ENCODE data around the gene GPI. TPM values are rescaled to one million over a fixed set of nuclear protein-coding genes. Genes with fewer than 3 reads are reported as not detected.

GPI gene
- total and polyA plus RNA-seq, 9 of the 15 experiments (the other 6 are each of a cell fraction or from before 2014, with no cell fraction given) = 88.3 to 358 (median 122) TPM

DNA sequence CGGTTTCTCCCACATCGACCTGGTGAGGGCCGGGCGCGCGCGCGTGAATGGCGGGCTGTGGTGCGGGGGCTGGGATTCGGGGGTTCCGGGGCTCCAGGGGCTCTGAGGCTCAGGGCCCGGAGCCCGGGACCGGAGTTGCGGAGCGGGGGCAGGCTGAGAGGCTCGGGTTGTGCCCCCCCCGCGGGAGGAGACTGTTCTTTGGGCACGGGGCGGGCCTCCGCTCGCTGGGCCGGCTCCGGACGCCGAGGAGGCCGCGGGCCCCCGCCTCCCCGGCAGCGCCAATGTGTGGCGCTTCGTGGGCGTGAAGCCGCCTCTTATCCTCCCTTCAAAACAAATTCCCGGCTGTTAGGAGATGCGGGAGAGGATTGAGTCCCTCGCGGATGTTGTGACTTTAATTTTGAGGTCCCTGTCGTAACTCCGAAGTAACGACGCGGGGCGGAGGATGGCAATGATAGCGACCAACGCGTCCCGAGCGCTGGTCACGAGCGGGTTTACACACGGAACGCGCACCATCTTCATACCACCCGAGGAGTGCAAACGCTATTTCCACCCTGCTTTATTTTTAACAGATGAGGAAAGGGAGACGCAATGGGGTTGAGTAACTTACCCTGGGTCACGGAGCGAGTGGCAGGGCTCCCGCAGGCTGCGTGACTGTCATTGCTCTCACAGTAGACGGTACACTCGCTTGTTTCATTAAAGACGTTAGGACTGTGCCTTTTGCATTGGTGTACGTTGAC, 63.7 kb downstream of the GPI start (continued):
- TF ChIP-seq, protein P1, sequence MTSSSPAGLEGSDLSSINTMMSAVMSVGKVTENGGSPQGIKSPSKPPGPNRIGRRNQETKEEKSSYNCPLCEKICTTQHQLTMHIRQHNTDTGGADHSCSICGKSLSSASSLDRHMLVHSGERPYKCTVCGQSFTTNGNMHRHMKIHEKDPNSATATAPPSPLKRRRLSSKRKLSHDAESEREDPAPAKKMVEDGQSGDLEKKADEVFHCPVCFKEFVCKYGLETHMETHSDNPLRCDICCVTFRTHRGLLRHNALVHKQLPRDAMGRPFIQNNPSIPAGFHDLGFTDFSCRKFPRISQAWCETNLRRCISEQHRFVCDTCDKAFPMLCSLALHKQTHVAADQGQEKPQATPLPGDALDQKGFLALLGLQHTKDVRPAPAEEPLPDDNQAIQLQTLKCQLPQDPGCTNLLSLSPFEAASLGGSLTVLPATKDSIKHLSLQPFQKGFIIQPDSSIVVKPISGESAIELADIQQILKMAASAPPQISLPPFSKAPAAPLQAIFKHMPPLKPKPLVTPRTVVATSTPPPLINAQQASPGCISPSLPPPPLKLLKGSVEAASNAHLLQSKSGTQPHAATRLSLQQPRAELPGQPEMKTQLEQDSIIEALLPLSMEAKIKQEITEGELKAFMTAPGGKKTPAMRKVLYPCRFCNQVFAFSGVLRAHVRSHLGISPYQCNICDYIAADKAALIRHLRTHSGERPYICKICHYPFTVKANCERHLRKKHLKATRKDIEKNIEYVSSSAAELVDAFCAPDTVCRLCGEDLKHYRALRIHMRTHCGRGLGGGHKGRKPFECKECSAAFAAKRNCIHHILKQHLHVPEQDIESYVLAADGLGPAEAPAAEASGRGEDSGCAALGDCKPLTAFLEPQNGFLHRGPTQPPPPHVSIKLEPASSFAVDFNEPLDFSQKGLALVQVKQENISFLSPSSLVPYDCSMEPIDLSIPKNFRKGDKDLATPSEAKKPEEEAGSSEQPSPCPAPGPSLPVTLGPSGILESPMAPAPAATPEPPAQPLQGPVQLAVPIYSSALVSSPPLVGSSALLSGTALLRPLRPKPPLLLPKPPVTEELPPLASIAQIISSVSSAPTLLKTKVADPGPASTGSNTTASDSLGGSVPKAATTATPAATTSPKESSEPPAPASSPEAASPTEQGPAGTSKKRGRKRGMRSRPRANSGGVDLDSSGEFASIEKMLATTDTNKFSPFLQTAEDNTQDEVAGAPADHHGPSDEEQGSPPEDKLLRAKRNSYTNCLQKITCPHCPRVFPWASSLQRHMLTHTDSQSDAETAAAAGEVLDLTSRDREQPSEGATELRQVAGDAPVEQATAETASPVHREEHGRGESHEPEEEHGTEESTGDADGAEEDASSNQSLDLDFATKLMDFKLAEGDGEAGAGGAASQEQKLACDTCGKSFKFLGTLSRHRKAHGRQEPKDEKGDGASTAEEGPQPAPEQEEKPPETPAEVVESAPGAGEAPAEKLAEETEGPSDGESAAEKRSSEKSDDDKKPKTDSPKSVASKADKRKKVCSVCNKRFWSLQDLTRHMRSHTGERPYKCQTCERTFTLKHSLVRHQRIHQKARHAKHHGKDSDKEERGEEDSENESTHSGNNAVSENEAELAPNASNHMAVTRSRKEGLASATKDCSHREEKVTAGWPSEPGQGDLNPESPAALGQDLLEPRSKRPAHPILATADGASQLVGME (CRISPR knock-in tag; IDR thresholded peaks at IDR 0.05) = no peak
- TF ChIP-seq RBFOX2 (IDR thresholded peaks at IDR 0.05; ENCODE audit: low read depth, low read length) (peak; percentile 92), HEY1 (CRISPR knock-in tag; IDR thresholded peaks at IDR 0.05; ENCODE audit: borderline replicate concordance) (no peak), ZNF12 (CRISPR knock-in tag; IDR thresholded peaks at IDR 0.05) (no peak), DPF2 (IDR thresholded peaks at IDR 0.05) (no peak), PML (IDR thresholded peaks at IDR 0.05; ENCODE audit: low read length) (no peak), EGR1 (conservative IDR thresholded peaks at IDR 0.05) (peak; percentile 59), SETDB1 (IDR thresholded peaks at IDR 0.05; ENCODE audit: low read length) (no peak), MYBL2 (IDR thresholded peaks at IDR 0.05; ENCODE audit: low read depth) (no peak), MYBL2 (CRISPR knock-in tag; IDR thresholded peaks at IDR 0.05; ENCODE audit: borderline replicate concordance) (no peak), ARID2 (IDR thresholded peaks at IDR 0.05) (no peak), CHD1 (IDR thresholded peaks at IDR 0.05; ENCODE audit: low read length) (peak; percentile 84), SMAD1 (IDR thresholded peaks at IDR 0.05; ENCODE audit: low read depth, low read length, partially characterized antibody) (no peak), HMG20B (CRISPR knock-in tag; IDR thresholded peaks at IDR 0.05) (no peak), NBN (IDR thresholded peaks at IDR 0.05; ENCODE audit: low read depth) (no peak), TCFL5 (CRISPR knock-in tag; conservative IDR thresholded peaks at IDR 0.05) (no peak), HNRNPK (IDR thresholded peaks at IDR 0.05; ENCODE audit: low read depth, low read length, poor library complexity, severe bottlenecking) (no peak), NFE2L1 (tag; IDR thresholded peaks at IDR 0.05; ENCODE audit: borderline replicate concordance, low read depth) (no peak)
- TF ChIP-seq, protein P2, sequence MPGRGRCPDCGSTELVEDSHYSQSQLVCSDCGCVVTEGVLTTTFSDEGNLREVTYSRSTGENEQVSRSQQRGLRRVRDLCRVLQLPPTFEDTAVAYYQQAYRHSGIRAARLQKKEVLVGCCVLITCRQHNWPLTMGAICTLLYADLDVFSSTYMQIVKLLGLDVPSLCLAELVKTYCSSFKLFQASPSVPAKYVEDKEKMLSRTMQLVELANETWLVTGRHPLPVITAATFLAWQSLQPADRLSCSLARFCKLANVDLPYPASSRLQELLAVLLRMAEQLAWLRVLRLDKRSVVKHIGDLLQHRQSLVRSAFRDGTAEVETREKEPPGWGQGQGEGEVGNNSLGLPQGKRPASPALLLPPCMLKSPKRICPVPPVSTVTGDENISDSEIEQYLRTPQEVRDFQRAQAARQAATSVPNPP (IDR thresholded peaks at IDR 0.05; ENCODE audit: borderline replicate concordance, insufficient read depth, insufficient read length) = no peak
- TF ChIP-seq, protein P3, sequence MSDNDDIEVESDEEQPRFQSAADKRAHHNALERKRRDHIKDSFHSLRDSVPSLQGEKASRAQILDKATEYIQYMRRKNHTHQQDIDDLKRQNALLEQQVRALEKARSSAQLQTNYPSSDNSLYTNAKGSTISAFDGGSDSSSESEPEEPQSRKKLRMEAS (CRISPR knock-in tag; IDR thresholded peaks at IDR 0.05) = no peak
- TF ChIP-seq, protein P4, sequence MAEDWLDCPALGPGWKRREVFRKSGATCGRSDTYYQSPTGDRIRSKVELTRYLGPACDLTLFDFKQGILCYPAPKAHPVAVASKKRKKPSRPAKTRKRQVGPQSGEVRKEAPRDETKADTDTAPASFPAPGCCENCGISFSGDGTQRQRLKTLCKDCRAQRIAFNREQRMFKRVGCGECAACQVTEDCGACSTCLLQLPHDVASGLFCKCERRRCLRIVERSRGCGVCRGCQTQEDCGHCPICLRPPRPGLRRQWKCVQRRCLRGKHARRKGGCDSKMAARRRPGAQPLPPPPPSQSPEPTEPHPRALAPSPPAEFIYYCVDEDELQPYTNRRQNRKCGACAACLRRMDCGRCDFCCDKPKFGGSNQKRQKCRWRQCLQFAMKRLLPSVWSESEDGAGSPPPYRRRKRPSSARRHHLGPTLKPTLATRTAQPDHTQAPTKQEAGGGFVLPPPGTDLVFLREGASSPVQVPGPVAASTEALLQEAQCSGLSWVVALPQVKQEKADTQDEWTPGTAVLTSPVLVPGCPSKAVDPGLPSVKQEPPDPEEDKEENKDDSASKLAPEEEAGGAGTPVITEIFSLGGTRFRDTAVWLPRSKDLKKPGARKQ (CRISPR knock-in tag; IDR thresholded peaks at IDR 0.05) = no peak

Measured in K562 (cell line).